H9 (cell line): ENCODE results near the gene ST3GAL5. TPM values are rescaled to one million over a fixed set of nuclear protein-coding genes. Genes with fewer than 3 reads are reported as not detected.

Experiments used
- DNase-seq: peaks from one replicate; pipeline ENCODE4 v3.0.0-alpha.2; 2017
- H2AFZ ChIP-seq: one replicate; pipeline ENCODE4 v1.6.1; 2013; ENCODE audit warnings: mild to moderate bottlenecking, low read length, control low read depth, moderate library complexity
- H2AK5ac ChIP-seq: 2 replicates; pipeline ENCODE4 v1.6.1; 2013; ENCODE audit warnings: low read length, control low read depth, mixed read lengths; ENCODE audit not compliant: insufficient read length
- H2BK120ac ChIP-seq: one replicate; pipeline ENCODE4 v1.6.1; 2013; ENCODE audit warnings: low read depth, mild to moderate bottlenecking, low read length, control low read depth, inconsistent platforms; ENCODE audit not compliant: poor library complexity, severe bottlenecking
- H2BK12ac ChIP-seq: 2 replicates; pipeline ENCODE4 v1.6.1; 2013; ENCODE audit warnings: low read length, control low read depth, mixed read lengths, low read depth; ENCODE audit not compliant: insufficient read length
- H2BK15ac ChIP-seq: 2 replicates; pipeline ENCODE4 v1.6.1; 2013; ENCODE audit warnings: low read depth, low read length, control low read depth
- H2BK20ac ChIP-seq: one replicate; pipeline ENCODE4 v1.6.1; 2013; ENCODE audit warnings: low read depth, mild to moderate bottlenecking, low read length, control low read depth, inconsistent platforms; ENCODE audit not compliant: poor library complexity, severe bottlenecking
- H2BK5ac ChIP-seq: 2 replicates; pipeline ENCODE4 v1.6.1; 2013; ENCODE audit warnings: low read length, control low read depth, mixed read lengths; ENCODE audit not compliant: insufficient read length
- H3K14ac ChIP-seq: 2 replicates; pipeline ENCODE4 v1.6.1; 2013; ENCODE audit warnings: low read length, control low read depth; ENCODE audit not compliant: insufficient read depth
- H3K18ac ChIP-seq: 2 replicates; pipeline ENCODE4 v1.6.1; 2013; ENCODE audit warnings: low read depth, mild to moderate bottlenecking, mixed read lengths, low read length, control low read depth; ENCODE audit not compliant: insufficient read length
- H3K23ac ChIP-seq: 2 replicates; pipeline ENCODE4 v1.6.1; 2013; ENCODE audit warnings: low read length, control low read depth, mixed read lengths, low read depth; ENCODE audit not compliant: insufficient read length
- H3K23me2 ChIP-seq: 2 replicates; pipeline ENCODE4 v1.6.1; 2013; ENCODE audit warnings: low read depth, mild to moderate bottlenecking, mixed read lengths, low read length, control low read depth; ENCODE audit not compliant: insufficient read length, poor library complexity, severe bottlenecking
- H3K27ac ChIP-seq: 2 replicates; pipeline ENCODE4 v1.5.1; 2013; ENCODE audit warnings: low read length, control low read depth, mixed read lengths, low read depth; ENCODE audit not compliant: insufficient read length
- H3K27me3 ChIP-seq: 2 replicates; pipeline ENCODE4 v1.6.1; 2013; ENCODE audit warnings: low read length, control low read depth, inconsistent platforms; ENCODE audit not compliant: insufficient read depth
- H3K4ac ChIP-seq: 2 replicates; pipeline ENCODE4 v1.6.1; 2013; ENCODE audit warnings: low read depth, mild to moderate bottlenecking, control low read depth, inconsistent platforms, low read length, moderate library complexity
- H3K4me1 ChIP-seq: 2 replicates; pipeline ENCODE4 v1.6.1; 2013; ENCODE audit warnings: low read length, control low read depth, inconsistent platforms; ENCODE audit not compliant: insufficient read depth
- H3K4me2 ChIP-seq: 2 replicates; pipeline ENCODE4 v1.6.1; 2013; ENCODE audit warnings: low read length, control low read depth, mixed read lengths; ENCODE audit not compliant: insufficient read length, insufficient read depth
- H3K56ac ChIP-seq: 2 replicates; pipeline ENCODE4 v1.6.1; 2013; ENCODE audit warnings: low read depth, mild to moderate bottlenecking, mixed read lengths, low read length, control low read depth; ENCODE audit not compliant: insufficient read length
- H3K79me1 ChIP-seq: 2 replicates; pipeline ENCODE4 v1.6.1; 2013; ENCODE audit warnings: low read depth, mild to moderate bottlenecking, moderate library complexity, low read length, control low read depth, inconsistent platforms; ENCODE audit not compliant: insufficient read depth, poor library complexity, severe bottlenecking
- H3K79me2 ChIP-seq: 2 replicates; pipeline ENCODE4 v1.6.1; 2013; ENCODE audit warnings: low read length, control low read depth, inconsistent platforms; ENCODE audit not compliant: insufficient read depth
- H3K9ac ChIP-seq: 2 replicates; pipeline ENCODE4 v1.6.1; 2013; ENCODE audit warnings: low read length, control low read depth, mixed read lengths; ENCODE audit not compliant: insufficient read length; ENCODE audit errors: extremely low read depth
- H3K9me3 ChIP-seq: one replicate; pipeline ENCODE4 v1.6.1; 2013; ENCODE audit warnings: low read depth, low read length, inconsistent platforms; ENCODE audit not compliant: control insufficient read depth
- H3T11ph ChIP-seq: one replicate; pipeline ENCODE4 v1.6.1; 2013; ENCODE audit warnings: mild to moderate bottlenecking, low read length, control low read depth, inconsistent platforms
- H4K20me1 ChIP-seq: one replicate; pipeline ENCODE4 v1.6.1; 2013; ENCODE audit not compliant: control insufficient read depth, insufficient read length, insufficient read depth
- H4K5ac ChIP-seq: 2 replicates; pipeline ENCODE4 v1.6.1; 2013; ENCODE audit warnings: low read depth, mild to moderate bottlenecking, mixed read lengths, low read length, control low read depth; ENCODE audit not compliant: insufficient read length
- H4K8ac ChIP-seq: replicated peaks from 2 replicates; pipeline ENCODE4 v1.6.1; 2013; ENCODE audit warnings: low read length, control low read depth, mixed read lengths, low read depth; ENCODE audit not compliant: insufficient read length
- H4K91ac ChIP-seq: 2 replicates; pipeline ENCODE4 v1.6.1; 2013; ENCODE audit warnings: low read depth, mild to moderate bottlenecking, moderate library complexity, mixed read lengths, low read length, control low read depth; ENCODE audit not compliant: insufficient read length
- H3K27ac Mint-ChIP-seq, 3 experiments: 2 replicates in 2 of 3; 3 replicates in 1 of 3; pipeline ENCODE4 v1.8.0; 2020 to 2021; ENCODE audit warnings: mixed read lengths in 3 of 3, mild to moderate bottlenecking in 1 of 3, moderate library complexity in 1 of 3
- H3K27me3 Mint-ChIP-seq: 2 replicates; pipeline ENCODE4 v1.8.0; 2021; ENCODE audit warnings: low read depth, mild to moderate bottlenecking, moderate library complexity, mixed read lengths
- H3K36me3 Mint-ChIP-seq, 3 experiments: 2 replicates in 2 of 3; 3 replicates in 1 of 3; pipeline ENCODE4 v1.8.0; 2020 to 2021; ENCODE audit warnings: low read depth in 3 of 3, mixed read lengths in 3 of 3; ENCODE audit not compliant: insufficient read depth in 1 of 3
- H3K4me1 Mint-ChIP-seq, 2 experiments: 2 replicates each; pipeline ENCODE4 v1.8.0; 2020; ENCODE audit warnings: mixed read lengths in 2 of 2
- H3K4me3 Mint-ChIP-seq, 2 experiments: 2 replicates in 1 of 2; 3 replicates in 1 of 2; pipeline ENCODE4 v1.8.0; 2020 to 2021; ENCODE audit warnings: mild to moderate bottlenecking in 2 of 2, mixed read lengths in 2 of 2, moderate library complexity in 1 of 2
- H3K9me3 Mint-ChIP-seq, 2 experiments: 2 replicates in 1 of 2; 3 replicates in 1 of 2; pipeline ENCODE4 v1.8.0; 2020; ENCODE audit warnings: mild to moderate bottlenecking in 2 of 2, mixed read lengths in 2 of 2, moderate library complexity in 1 of 2
- CTCF ChIP-seq: fragments of 200-600 bp; sonication (generic); conservative IDR thresholded peaks from 3 replicates; pipeline ENCODE4 v1.8.0; 2021; ENCODE audit warnings: antibody characterized with exemption, mild to moderate bottlenecking
- WGBS: extraction: QIAGEN DNeasy Blood & Tissue Kit; methylation state at CpG from one replicate; pipeline ENCODE4 v1.1.7; 2013; ENCODE audit warnings: missing lambda C conversion rate, low lambda C conversion rate, mixed read lengths; ENCODE audit not compliant: insufficient read length; ENCODE audit errors: extremely low coverage; 5-methylcytosine and 5-hydroxymethylcytosine counted together
- total RNA-seq: library from RNA; stranded (reverse); gene quantifications from 2 replicates; pipeline ENCODE4 v1.2.1, GENCODE V29; 2021

ST3GAL5 gene
- total RNA-seq, 1 experiment from 2014 or later, result 3.3 TPM

- no peak overlapping the region for H3K56ac ChIP-seq
- no peaks in the 10 kb centered on the region for H3K9me3 ChIP-seq
- Mint-ChIP-seq H3K36me3 (no peaks in the 10 kb centered on the region), H3K9me3 (no peaks in the 10 kb centered on the region), H3K4me3 (no peak overlapping the region), H3K27ac (peak overlapping the region in 1 of 3 experiments; percentile 29; a peak in 1 of 7 replicates), H3K4me1 (peaks cover 0 to 5% of the 10 kb centered on the region in 2 experiments; a peak in 2 of 4 replicates), H3K27me3 (no peaks in the 10 kb centered on the region)
- no peaks in the 10 kb centered on the region for H3K79me1 ChIP-seq
- no peaks in the 10 kb centered on the region for H4K20me1 ChIP-seq
- no peak overlapping the region for H2AK5ac ChIP-seq
- H2BK15ac ChIP-seq, result no peak overlapping the region
- H3K18ac ChIP-seq, result no peak overlapping the region
- H2BK5ac ChIP-seq, result no peak overlapping the region
- no peak overlapping the region for H2BK20ac ChIP-seq
- H3K4me1 ChIP-seq, result no peaks in the 10 kb centered on the region; the same call in 1 of the 2 replicates
- no peak overlapping the region for H2AFZ ChIP-seq
- H3K14ac ChIP-seq, result no peak overlapping the region
- no peak for TF ChIP-seq CTCF
- no peak overlapping the region for H4K5ac ChIP-seq
- H3K27ac ChIP-seq, result no peak overlapping the region
- no peak overlapping the region for H4K91ac ChIP-seq
- no peak overlapping the region for H3K4ac ChIP-seq
- no CpG with 5 or more reads among the region's 11 CpGs for WGBS
- DNase-seq, result no peak
- no peak overlapping the region for H4K8ac ChIP-seq
- H2BK120ac ChIP-seq, result no peak overlapping the region
- no peak overlapping the region for H3K4me2 ChIP-seq
- no peaks in the 10 kb centered on the region for H3K27me3 ChIP-seq
- no peak overlapping the region for H3K9ac ChIP-seq
- H3K79me2 ChIP-seq, result no peaks in the 10 kb centered on the region
- H3T11ph ChIP-seq, result no peak overlapping the region
- no peak overlapping the region for H3K23ac ChIP-seq
- H3K23me2 ChIP-seq, result no peaks in the 10 kb centered on the region
- H2BK12ac ChIP-seq, result no peak overlapping the region
These were observed 35.8 kb downstream of the ST3GAL5 start for GRCh38 chr2:85852937-85853498.
